Measurements from ENCODE around the gene KIRREL3. TPM values are rescaled to one million over a fixed set of nuclear protein-coding genes. Genes with fewer than 3 reads are reported as not detected.

KIRREL3 gene
- total RNA-seq, 1 donor from 2014 or later: under 0.01 TPM

DNA sequence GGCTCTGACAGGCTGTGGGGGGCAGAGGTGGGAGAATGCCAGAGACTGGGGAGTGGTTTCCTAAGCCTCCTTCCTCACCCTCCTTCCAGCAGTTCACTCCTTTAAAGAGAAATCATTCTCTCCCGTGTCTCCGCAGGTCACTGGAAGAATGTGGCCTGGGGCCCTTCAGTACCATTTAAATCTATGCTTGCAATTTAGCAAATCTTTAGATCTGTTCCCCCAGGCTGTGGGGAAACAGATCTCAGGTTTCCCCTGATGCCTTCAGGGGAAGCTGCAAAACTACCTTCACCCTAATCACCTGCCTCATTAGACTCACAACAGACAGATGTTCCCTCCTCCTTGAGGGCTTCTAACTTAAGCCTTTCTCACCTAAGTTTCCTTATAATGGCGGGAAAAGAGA lies 55.3 kb downstream of the KIRREL3 start:
- peaks cover 0 to 5% (median 0%) of the 10 kb centered on the region in 3 donors for H3K27me3 ChIP-seq (ENCODE audit: control insufficient read depth in 3 of 3, insufficient read depth in 3 of 3, low read length in 3 of 3)
- H3K9ac ChIP-seq (ENCODE audit: low read depth in 1 of 3, low read length in 3 of 3): no peak overlapping the region
- H3K36me3 ChIP-seq (ENCODE audit: control insufficient read depth in 3 of 3, insufficient read depth in 3 of 3, low read length in 3 of 3): no peaks in the 10 kb centered on the region
- H3K4me3 ChIP-seq (ENCODE audit: low read length in 3 of 3): no peak overlapping the region
- H3K27ac ChIP-seq (ENCODE audit: low read depth, low read length): no peak overlapping the region
- no peaks in the 10 kb centered on the region for H3K4me1 ChIP-seq (ENCODE audit: control insufficient read depth in 3 of 3, insufficient read depth in 3 of 3, low read length in 3 of 3)
- H3K9me3 ChIP-seq (ENCODE audit: control insufficient read depth in 3 of 3, low read length in 3 of 3): no peaks in the 10 kb centered on the region

DNA sequence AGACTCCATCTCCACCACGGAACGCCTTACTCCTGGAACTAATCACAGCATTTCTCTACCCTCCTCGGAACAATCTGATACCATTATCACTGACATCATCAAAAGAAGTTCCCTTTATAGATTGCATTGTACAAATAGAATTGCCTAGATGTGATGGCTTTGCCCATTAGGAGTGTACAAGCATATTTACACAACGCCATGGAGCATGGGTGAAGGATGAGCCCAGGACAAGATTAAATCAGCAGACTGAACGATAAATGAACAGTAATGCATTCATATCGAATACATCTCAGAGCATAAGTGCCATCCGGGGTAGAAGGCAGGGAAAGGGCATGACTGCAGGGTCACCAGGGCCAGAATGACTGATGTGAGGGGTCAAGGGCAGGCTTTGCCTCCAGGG lies 57.3 kb downstream of the KIRREL3 start:
- peaks cover 0 to 5% (median 0%) of the 10 kb centered on the region in 3 donors for H3K27me3 ChIP-seq (ENCODE audit: control insufficient read depth in 3 of 3, insufficient read depth in 3 of 3, low read length in 3 of 3)
- H3K4me3 ChIP-seq (ENCODE audit: low read length in 3 of 3): no peak overlapping the region
- H3K27ac ChIP-seq (ENCODE audit: low read depth, low read length): no peak overlapping the region
- no peaks in the 10 kb centered on the region for H3K4me1 ChIP-seq (ENCODE audit: control insufficient read depth in 3 of 3, insufficient read depth in 3 of 3, low read length in 3 of 3)
- no peaks in the 10 kb centered on the region for H3K36me3 ChIP-seq (ENCODE audit: control insufficient read depth in 3 of 3, insufficient read depth in 3 of 3, low read length in 3 of 3)
- no peak overlapping the region for H3K9ac ChIP-seq (ENCODE audit: low read depth in 1 of 3, low read length in 3 of 3)
- no peaks in the 10 kb centered on the region for H3K9me3 ChIP-seq (ENCODE audit: control insufficient read depth in 3 of 3, low read length in 3 of 3)

DNA sequence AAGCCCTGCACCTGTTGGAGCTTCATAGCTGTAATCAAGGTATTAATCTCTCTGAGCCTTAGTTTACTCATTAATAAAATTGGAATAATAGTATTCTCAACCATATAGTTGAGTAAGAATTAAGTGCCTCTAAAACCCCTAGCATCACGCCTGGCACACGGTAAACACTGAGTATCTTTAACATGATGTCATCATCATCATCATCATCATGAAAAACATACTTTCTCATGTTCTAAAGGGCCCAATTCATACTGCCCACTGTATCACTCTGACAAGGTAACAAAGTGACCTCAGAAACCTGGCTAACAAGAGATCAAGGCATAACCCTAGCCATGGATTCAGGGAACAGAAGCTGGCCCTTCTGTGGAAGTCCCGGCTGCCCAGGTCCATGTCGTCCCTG lies 58.4 kb downstream of the KIRREL3 start:
- Histone ChIP-seq H3K27me3 (ENCODE audit: control insufficient read depth in 3 of 3, insufficient read depth in 3 of 3, low read length in 3 of 3) (peaks cover 0 to 5% (median 0%) of the 10 kb centered on the region in 3 donors), H3K36me3 (ENCODE audit: control insufficient read depth in 3 of 3, insufficient read depth in 3 of 3, low read length in 3 of 3) (no peaks in the 10 kb centered on the region), H3K27ac (ENCODE audit: low read depth, low read length) (no peak overlapping the region), H3K4me1 (ENCODE audit: control insufficient read depth in 3 of 3, insufficient read depth in 3 of 3, low read length in 3 of 3) (no peaks in the 10 kb centered on the region), H3K9me3 (ENCODE audit: control insufficient read depth in 3 of 3, low read length in 3 of 3) (no peaks in the 10 kb centered on the region), H3K4me3 (ENCODE audit: low read length in 3 of 3) (no peak overlapping the region), H3K9ac (ENCODE audit: low read depth in 1 of 3, low read length in 3 of 3) (no peak overlapping the region)

DNA sequence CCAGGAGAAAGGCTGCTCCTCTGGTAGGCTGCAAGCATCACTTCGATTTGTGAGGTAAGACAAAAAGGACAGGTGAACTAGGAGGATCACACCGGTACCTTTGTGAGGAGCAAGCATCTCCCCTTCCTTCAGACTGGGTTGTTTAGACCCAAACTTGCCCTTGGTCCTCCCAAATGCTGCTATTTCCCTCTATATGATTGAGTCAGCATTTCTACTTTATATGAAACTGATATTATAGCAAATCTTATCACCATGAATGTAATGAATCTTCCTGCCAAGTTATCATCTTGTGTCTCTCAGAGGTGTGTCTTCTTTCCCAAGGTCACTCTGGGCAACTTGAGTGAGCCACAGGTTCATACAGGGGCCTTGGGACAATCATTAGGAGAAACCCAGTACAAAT lies 61.0 kb downstream of the KIRREL3 start:
- H3K9ac ChIP-seq (ENCODE audit: low read depth in 1 of 3, low read length in 3 of 3): no peak overlapping the region
- H3K9me3 ChIP-seq (ENCODE audit: control insufficient read depth in 3 of 3, low read length in 3 of 3): no peaks in the 10 kb centered on the region
- no peak overlapping the region for H3K4me3 ChIP-seq (ENCODE audit: low read length in 3 of 3)
- H3K27ac ChIP-seq (ENCODE audit: low read depth, low read length): no peak overlapping the region
- H3K27me3 ChIP-seq (ENCODE audit: control insufficient read depth in 3 of 3, insufficient read depth in 3 of 3, low read length in 3 of 3): peaks cover 0 to 5% (median 0%) of the 10 kb centered on the region in 3 donors
- H3K36me3 ChIP-seq (ENCODE audit: control insufficient read depth in 3 of 3, insufficient read depth in 3 of 3, low read length in 3 of 3): no peaks in the 10 kb centered on the region
- no peaks in the 10 kb centered on the region for H3K4me1 ChIP-seq (ENCODE audit: control insufficient read depth in 3 of 3, insufficient read depth in 3 of 3, low read length in 3 of 3)

DNA sequence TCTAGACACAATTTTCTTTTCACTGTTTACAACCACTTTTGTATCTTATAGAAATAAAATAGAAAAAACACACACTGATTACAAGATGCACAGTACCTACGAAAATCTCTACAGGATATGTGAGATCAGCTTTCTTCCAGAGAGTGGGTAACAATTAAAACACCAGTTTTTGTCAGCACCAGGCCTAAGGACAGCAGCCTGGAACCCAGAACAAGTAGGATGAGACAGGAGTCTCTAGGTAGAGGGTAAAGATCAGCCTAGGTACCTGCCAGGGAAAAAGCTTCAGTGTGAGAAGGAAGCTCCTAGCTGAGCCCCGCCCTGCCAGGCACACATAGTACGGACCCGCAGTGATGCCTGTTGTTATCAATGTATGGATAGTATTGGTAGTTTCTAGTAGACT lies 61.9 kb downstream of the KIRREL3 start:
- Histone ChIP-seq H3K27me3 (ENCODE audit: control insufficient read depth in 3 of 3, insufficient read depth in 3 of 3, low read length in 3 of 3) (peaks cover 0 to 3% (median 0%) of the 10 kb centered on the region in 3 donors), H3K9ac (ENCODE audit: low read depth in 1 of 3, low read length in 3 of 3) (no peak overlapping the region), H3K4me3 (ENCODE audit: low read length in 3 of 3) (no peak overlapping the region), H3K4me1 (ENCODE audit: control insufficient read depth in 3 of 3, insufficient read depth in 3 of 3, low read length in 3 of 3) (no peaks in the 10 kb centered on the region), H3K36me3 (ENCODE audit: control insufficient read depth in 3 of 3, insufficient read depth in 3 of 3, low read length in 3 of 3) (no peaks in the 10 kb centered on the region), H3K27ac (ENCODE audit: low read depth, low read length) (no peak overlapping the region), H3K9me3 (ENCODE audit: control insufficient read depth in 3 of 3, low read length in 3 of 3) (no peaks in the 10 kb centered on the region)

DNA sequence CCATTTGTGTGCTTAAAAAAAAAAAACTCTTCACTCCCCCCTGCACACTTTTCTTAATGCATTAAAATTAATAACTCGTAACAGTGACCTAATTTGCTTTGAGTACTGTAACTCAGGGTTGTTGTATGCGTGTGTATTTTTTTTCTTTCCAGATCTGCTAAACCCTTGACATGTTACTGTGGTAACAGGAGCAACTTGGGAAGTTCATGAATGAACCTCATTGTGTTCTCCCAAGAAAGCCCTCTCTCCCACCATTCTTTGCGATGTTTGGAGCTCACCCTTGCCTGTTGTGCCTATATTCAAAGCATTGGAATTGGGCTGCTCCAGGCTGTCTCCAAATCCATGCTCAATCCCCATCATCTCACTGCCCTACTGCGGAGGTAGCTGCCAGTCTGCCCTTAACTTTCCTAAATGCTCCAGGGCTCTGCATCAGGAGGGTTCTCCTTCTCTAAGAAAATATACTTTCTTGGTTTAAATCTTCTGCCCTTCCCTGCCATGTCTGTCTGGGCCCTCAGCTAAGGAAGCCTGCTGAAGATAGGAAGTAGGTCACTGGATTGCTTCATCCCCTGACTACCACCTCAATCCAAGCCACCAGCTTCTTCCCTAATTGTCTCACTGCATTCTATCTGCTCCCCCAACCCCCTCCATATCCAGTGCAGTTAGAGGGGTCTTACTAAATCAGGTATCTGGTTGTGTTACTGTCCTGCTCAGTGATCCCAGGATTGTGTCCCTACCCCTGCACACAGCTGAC lies 70.3 kb downstream of the KIRREL3 start:
- peaks cover 0 to 4% (median 4%) of the 10 kb centered on the region in 3 donors for H3K27me3 ChIP-seq (ENCODE audit: control insufficient read depth in 3 of 3, insufficient read depth in 3 of 3, low read length in 3 of 3)
- H3K4me3 ChIP-seq (ENCODE audit: low read length in 3 of 3): no peak overlapping the region
- H3K9ac ChIP-seq (ENCODE audit: low read depth in 1 of 3, low read length in 3 of 3): no peak overlapping the region
- no peaks in the 10 kb centered on the region for H3K36me3 ChIP-seq (ENCODE audit: control insufficient read depth in 3 of 3, insufficient read depth in 3 of 3, low read length in 3 of 3)
- H3K9me3 ChIP-seq (ENCODE audit: control insufficient read depth in 3 of 3, low read length in 3 of 3): no peaks in the 10 kb centered on the region
- H3K27ac ChIP-seq (ENCODE audit: low read depth, low read length): no peak overlapping the region
- H3K4me1 ChIP-seq (ENCODE audit: control insufficient read depth in 3 of 3, insufficient read depth in 3 of 3, low read length in 3 of 3): no peaks in the 10 kb centered on the region

DNA sequence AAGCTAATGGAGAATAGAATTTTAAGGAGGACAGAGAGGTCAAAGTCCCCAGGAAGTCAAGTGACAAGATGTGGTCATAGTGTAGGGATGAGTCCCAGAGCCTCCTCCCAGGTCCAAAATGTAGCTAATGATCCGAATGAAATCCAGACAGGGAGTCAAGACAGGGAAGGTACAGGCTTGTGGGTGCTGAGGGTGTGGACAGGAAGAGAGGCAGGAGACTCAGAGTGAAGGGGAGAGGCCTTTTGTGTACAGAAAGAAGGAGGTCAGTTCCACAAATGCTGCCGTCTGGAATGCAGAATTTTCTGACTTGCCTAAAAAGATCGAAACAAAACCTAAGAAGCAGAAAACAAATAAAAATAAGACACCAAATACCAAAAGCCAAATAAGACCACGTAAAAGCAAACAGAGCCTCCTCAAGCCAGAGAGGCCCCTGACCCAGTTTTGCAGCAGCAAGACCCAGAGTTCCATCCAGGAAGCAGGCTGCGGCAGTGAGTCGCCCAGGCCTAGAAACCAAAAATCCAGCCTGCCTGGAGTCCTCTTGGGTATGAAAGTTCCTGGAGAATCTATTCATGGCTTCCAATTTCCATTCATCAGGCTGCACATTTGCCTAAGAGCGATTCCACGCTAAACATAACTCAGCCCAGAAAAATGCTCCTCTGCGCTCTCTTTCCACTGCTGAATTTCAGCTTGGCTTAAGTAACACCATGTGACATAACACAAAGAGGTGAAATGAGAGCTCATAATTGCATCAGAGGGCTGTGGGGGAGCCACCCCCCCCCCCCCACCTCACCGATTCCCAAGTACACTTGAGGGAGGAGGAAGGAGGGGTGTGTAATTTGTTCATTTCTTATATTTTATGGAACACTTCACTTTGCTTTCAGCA lies 71.2 kb downstream of the KIRREL3 start:
- Histone ChIP-seq H3K9me3 (ENCODE audit: control insufficient read depth in 3 of 3, low read length in 3 of 3) (no peaks in the 10 kb centered on the region), H3K36me3 (ENCODE audit: control insufficient read depth in 3 of 3, insufficient read depth in 3 of 3, low read length in 3 of 3) (no peaks in the 10 kb centered on the region), H3K4me1 (ENCODE audit: control insufficient read depth in 3 of 3, insufficient read depth in 3 of 3, low read length in 3 of 3) (no peaks in the 10 kb centered on the region), H3K27me3 (ENCODE audit: control insufficient read depth in 3 of 3, insufficient read depth in 3 of 3, low read length in 3 of 3) (peaks cover 0 to 11% (median 9%) of the 10 kb centered on the region in 3 donors), H3K4me3 (ENCODE audit: low read length in 3 of 3) (no peak overlapping the region), H3K9ac (ENCODE audit: low read depth in 1 of 3, low read length in 3 of 3) (no peak overlapping the region), H3K27ac (ENCODE audit: low read depth, low read length) (no peak overlapping the region)

DNA sequence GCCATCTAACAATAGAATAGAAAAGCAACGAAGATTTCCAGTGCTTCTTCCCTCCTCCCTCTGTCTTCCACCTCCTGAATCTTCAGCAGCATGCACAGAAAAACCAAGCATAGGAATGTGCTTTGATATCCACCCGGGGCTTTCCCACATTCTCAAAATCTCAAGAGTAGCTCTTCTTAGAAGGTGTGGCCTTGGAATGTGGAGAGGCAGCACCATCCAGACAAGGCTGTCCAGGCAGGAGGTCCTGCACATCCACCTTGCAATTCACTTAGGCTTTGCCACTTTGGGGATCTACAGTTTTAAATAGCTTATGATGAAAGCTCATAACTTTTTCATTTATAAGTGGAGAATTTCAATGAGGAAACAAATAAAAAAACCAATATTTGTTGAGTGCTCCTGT lies 72.9 kb downstream of the KIRREL3 start:
- Histone ChIP-seq H3K36me3 (ENCODE audit: control insufficient read depth in 3 of 3, insufficient read depth in 3 of 3, low read length in 3 of 3) (no peaks in the 10 kb centered on the region), H3K9me3 (ENCODE audit: control insufficient read depth in 3 of 3, low read length in 3 of 3) (no peaks in the 10 kb centered on the region), H3K27ac (ENCODE audit: low read depth, low read length) (no peak overlapping the region), H3K4me3 (ENCODE audit: low read length in 3 of 3) (no peak overlapping the region), H3K4me1 (ENCODE audit: control insufficient read depth in 3 of 3, insufficient read depth in 3 of 3, low read length in 3 of 3) (no peaks in the 10 kb centered on the region), H3K9ac (ENCODE audit: low read depth in 1 of 3, low read length in 3 of 3) (no peak overlapping the region), H3K27me3 (ENCODE audit: control insufficient read depth in 3 of 3, insufficient read depth in 3 of 3, low read length in 3 of 3) (peaks cover 0 to 11% (median 9%) of the 10 kb centered on the region in 3 donors)

DNA sequence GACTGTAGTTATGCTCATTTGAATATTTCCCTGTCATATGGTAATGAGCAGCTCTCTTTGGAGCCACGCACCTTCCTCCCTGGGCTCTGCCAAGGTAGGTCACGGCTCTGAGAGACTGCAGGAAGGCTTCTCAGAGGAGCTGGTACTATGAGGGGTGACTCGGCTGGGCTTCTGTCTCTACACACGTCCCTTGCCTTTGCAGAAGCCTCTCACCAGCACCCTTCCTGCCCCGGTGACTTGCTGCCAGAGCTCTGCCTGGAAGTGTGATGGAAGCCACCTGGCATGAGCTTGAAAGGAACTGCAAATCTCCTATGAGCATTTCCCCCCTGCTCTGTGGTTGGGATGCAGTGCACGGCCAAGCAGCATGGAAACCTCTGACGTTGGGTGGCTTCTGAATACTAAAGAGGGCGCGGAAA lies 74.2 kb downstream of the KIRREL3 start:
- Histone ChIP-seq H3K9ac (ENCODE audit: low read depth in 1 of 3, low read length in 3 of 3) (no peak overlapping the region), H3K36me3 (ENCODE audit: control insufficient read depth in 3 of 3, insufficient read depth in 3 of 3, low read length in 3 of 3) (no peaks in the 10 kb centered on the region), H3K27ac (ENCODE audit: low read depth, low read length) (no peak overlapping the region), H3K27me3 (ENCODE audit: control insufficient read depth in 3 of 3, insufficient read depth in 3 of 3, low read length in 3 of 3) (peaks cover 0 to 11% (median 9%) of the 10 kb centered on the region in 3 donors), H3K4me3 (ENCODE audit: low read length in 3 of 3) (no peak overlapping the region), H3K9me3 (ENCODE audit: control insufficient read depth in 3 of 3, low read length in 3 of 3) (no peaks in the 10 kb centered on the region), H3K4me1 (ENCODE audit: control insufficient read depth in 3 of 3, insufficient read depth in 3 of 3, low read length in 3 of 3) (no peaks in the 10 kb centered on the region)
